Measurements from ENCODE around the gene ADAMTSL2. TPM values are rescaled to one million over a fixed set of nuclear protein-coding genes. Genes with fewer than 3 reads are reported as not detected.

Gene ADAMTSL2
- total RNA-seq, 1 donor from 2014 or later = 0.16 TPM

DNA sequence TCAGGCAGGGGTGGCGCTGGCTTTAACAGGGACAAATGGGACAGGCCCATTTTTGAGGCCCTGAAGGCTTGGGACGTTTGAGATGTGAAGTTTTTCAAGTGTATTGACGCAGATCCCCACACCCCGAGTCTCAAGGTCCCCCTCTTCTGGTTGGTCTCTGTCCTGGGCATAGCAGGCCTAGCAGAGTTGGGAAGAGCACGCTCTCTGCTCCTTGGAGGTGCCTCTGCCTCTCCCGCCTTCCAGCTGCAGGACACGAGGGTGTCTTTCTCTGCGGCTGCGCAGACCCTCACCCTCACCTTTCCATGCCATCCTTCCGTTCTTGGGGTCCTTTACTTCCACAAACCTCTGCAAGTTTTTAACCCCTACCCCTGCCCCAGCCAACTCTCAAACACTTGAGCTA is 18.6 kb downstream of the ADAMTSL2 start:
- H3K36me3 Mint-ChIP-seq (ENCODE audit: low read depth) = no peaks in the 10 kb centered on the region
- no peak overlapping the region for H3K27ac Mint-ChIP-seq (ENCODE audit: unreplicated experiment)
- no peaks in the 10 kb centered on the region for H3K9me3 Mint-ChIP-seq
- TF ChIP-seq, protein P1, sequence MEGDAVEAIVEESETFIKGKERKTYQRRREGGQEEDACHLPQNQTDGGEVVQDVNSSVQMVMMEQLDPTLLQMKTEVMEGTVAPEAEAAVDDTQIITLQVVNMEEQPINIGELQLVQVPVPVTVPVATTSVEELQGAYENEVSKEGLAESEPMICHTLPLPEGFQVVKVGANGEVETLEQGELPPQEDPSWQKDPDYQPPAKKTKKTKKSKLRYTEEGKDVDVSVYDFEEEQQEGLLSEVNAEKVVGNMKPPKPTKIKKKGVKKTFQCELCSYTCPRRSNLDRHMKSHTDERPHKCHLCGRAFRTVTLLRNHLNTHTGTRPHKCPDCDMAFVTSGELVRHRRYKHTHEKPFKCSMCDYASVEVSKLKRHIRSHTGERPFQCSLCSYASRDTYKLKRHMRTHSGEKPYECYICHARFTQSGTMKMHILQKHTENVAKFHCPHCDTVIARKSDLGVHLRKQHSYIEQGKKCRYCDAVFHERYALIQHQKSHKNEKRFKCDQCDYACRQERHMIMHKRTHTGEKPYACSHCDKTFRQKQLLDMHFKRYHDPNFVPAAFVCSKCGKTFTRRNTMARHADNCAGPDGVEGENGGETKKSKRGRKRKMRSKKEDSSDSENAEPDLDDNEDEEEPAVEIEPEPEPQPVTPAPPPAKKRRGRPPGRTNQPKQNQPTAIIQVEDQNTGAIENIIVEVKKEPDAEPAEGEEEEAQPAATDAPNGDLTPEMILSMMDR (conservative IDR thresholded peaks at IDR 0.05) = no peak
- no peak overlapping the region for H3K4me3 Mint-ChIP-seq
- peaks cover 21% of the 10 kb centered on the region for H3K4me1 Mint-ChIP-seq
- DNase-seq (ENCODE audit: low read depth, low spot score) = no peak
- no peaks in the 10 kb centered on the region for H3K27me3 Mint-ChIP-seq (ENCODE audit: low read depth)

DNA sequence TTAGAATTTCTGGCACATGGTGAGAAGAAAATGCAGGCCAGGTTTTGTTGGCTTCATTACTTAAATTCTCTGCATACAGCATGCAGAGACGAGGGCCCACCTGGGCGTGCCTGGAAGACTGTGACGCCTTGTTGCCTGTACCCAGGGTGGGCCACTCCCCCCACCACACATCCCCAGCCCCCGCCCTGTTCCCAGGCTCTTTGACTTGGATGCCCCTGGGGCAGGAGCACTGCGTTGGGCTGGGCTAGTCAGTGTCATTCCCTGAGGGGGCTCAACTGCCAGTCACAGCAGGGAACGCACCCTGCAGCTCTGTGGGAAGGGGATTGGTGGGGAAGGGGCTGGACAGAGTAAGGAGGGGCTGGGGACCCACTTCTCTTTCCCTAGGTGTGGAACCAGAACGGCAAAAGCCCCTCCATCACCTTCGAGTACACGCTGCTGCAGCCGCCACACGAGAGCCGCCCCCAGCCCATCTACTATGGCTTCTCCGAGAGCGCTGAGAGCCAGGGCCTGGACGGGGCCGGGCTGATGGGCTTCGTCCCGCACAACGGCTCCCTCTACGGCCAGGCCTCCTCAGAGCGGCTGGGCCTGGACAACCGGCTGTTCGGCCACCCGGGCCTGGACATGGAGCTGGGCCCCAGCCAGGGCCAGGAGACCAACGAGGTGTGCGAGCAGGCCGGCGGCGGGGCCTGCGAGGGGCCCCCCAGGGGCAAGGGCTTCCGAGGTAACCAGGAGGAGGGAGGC is 19.6 kb downstream of the ADAMTSL2 start:
- no peak for DNase-seq (ENCODE audit: low read depth, low spot score)
- TF ChIP-seq, protein P1 (conservative IDR thresholded peaks at IDR 0.05) = no peak
- no peak overlapping the region for H3K4me3 Mint-ChIP-seq
- H3K9me3 Mint-ChIP-seq = no peaks in the 10 kb centered on the region
- H3K36me3 Mint-ChIP-seq (ENCODE audit: low read depth) = no peaks in the 10 kb centered on the region
- H3K4me1 Mint-ChIP-seq = peaks cover 32% of the 10 kb centered on the region
- no peak overlapping the region for H3K27ac Mint-ChIP-seq (ENCODE audit: unreplicated experiment)
- H3K27me3 Mint-ChIP-seq (ENCODE audit: low read depth) = no peaks in the 10 kb centered on the region

DNA sequence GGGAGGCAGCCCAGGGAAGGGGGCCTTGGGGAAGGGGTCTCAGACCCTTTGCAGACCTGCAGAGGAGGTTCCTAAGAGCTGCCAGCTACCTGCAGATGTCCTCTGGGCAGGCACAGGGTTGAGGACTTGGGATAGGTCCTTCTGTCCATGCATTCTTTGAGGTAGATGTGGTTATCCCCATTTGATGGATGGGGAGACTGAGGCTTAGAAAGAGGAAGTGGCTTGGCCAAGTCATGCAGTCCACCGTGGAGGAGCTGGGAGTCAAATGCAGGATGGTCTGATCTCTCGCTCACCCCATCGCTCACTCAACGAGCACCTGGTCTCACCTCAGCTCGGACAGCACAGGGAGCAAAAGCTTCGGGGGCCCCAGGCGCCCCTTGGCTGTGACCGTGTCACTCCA is 20.2 kb downstream of the ADAMTSL2 start:
- H3K9me3 Mint-ChIP-seq = no peaks in the 10 kb centered on the region
- H3K36me3 Mint-ChIP-seq (ENCODE audit: low read depth) = no peaks in the 10 kb centered on the region
- peaks cover 33% of the 10 kb centered on the region for H3K4me1 Mint-ChIP-seq
- TF ChIP-seq, protein P1 (conservative IDR thresholded peaks at IDR 0.05) = no peak
- DNase-seq (ENCODE audit: low read depth, low spot score) = no peak
- H3K27ac Mint-ChIP-seq (ENCODE audit: unreplicated experiment) = no peak overlapping the region
- H3K27me3 Mint-ChIP-seq (ENCODE audit: low read depth) = no peaks in the 10 kb centered on the region
- H3K4me3 Mint-ChIP-seq = no peak overlapping the region

DNA sequence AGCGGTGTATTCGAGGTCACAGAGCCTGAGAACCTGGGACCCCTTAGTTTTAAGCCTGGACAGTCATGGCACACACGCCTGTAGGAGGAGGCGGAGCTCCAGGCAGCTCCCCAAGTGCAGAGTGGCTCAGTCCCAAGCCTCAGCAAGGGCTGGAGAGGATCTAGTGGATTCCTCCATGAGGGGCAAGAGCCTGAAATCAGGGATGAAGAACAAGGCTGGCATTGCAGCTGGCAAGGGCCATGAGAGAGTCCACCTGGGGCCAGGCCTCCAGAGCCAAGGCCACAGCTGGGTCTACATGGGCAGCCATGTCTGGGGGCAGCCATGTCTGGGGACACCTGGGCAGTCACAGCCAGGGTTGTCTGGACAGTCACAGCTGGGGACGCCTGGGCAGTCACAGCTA is 21.9 kb downstream of the ADAMTSL2 start:
- Mint-ChIP-seq H3K9me3 (no peaks in the 10 kb centered on the region), H3K27ac (ENCODE audit: unreplicated experiment) (no peak overlapping the region), H3K27me3 (ENCODE audit: low read depth) (no peaks in the 10 kb centered on the region), H3K36me3 (ENCODE audit: low read depth) (no peaks in the 10 kb centered on the region), H3K4me1 (peaks cover 36% of the 10 kb centered on the region), H3K4me3 (peak overlapping the region; percentile 27)
- DNase-seq (ENCODE audit: low read depth, low spot score) = no peak
- TF ChIP-seq, protein P1 (conservative IDR thresholded peaks at IDR 0.05) = no peak

DNA sequence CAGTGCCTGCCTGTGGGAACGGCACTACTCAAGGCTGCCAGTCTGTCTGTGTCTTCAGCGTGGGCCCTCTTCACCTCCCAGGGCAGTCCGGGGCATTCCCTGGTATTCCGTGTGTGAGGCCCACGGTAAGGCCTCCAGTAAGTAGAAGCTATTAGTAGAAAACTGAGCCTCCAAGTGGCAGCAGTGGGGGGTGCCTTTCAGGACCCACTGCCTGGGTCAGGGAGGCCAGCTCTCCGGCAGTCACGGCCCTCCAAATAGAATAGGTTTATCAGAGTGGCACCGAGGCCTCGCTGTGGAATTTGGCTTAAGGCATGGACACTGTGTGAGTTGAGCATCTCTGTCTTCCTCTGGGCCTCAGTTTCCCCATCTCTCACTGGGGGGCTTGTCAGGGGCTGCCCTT is 23.1 kb downstream of the ADAMTSL2 start:
- Mint-ChIP-seq H3K27me3 (ENCODE audit: low read depth) (no peaks in the 10 kb centered on the region), H3K4me3 (no peak overlapping the region), H3K9me3 (no peaks in the 10 kb centered on the region), H3K36me3 (ENCODE audit: low read depth) (no peaks in the 10 kb centered on the region), H3K4me1 (peaks cover 32% of the 10 kb centered on the region), H3K27ac (ENCODE audit: unreplicated experiment) (no peak overlapping the region)
- no peak for DNase-seq (ENCODE audit: low read depth, low spot score)
- TF ChIP-seq, protein P1 (conservative IDR thresholded peaks at IDR 0.05) = no peak
